Measurements from ENCODE around the gene ADCY9. TPM values are rescaled to one million over a fixed set of nuclear protein-coding genes. Genes with fewer than 3 reads are reported as not detected.
"Not testable (repeated sequence)": the region's sequence is repeated elsewhere in the genome, so short reads cannot be mapped to it uniquely, and the experiment has no call there.

The ADCY9 gene
- total RNA-seq, 2 experiments from 2014 or later: 7.1 to 7.4 TPM

- DNase-seq (no peak), ATAC-seq (ENCODE audit: poor library complexity) (no peak)
- Histone ChIP-seq H3K36me3 (ENCODE audit: insufficient read depth, low read length) (no peaks in the 10 kb centered on the region), H3K27ac (ENCODE audit: low read depth in 1 of 2, low read length in 2 of 2) (no peak overlapping the region), H3K27me3 (ENCODE audit: control insufficient read depth in 1 of 2, insufficient read depth in 2 of 2, low read length in 2 of 2) (no peaks in the 10 kb centered on the region), H3K4me1 (ENCODE audit: insufficient read depth, low read length) (no peaks in the 10 kb centered on the region), H3K4me3 (ENCODE audit: low read length) (no peak overlapping the region), H3K9me3 (ENCODE audit: control insufficient read depth in 1 of 2, insufficient read depth in 1 of 2, low read length in 2 of 2) (no peaks in the 10 kb centered on the region)
- Mint-ChIP-seq H3K27me3 (peaks cover 4% of the 10 kb centered on the region), H3K9me3 (no peaks in the 10 kb centered on the region), H3K4me1 (ENCODE audit: low read depth) (peaks cover 7% of the 10 kb centered on the region), H3K4me3 (no peak overlapping the region), H3K27ac (no peak overlapping the region), H3K36me3 (ENCODE audit: low read depth) (no peaks in the 10 kb centered on the region)
- intact Hi-C loops (cut with DNase I, micrococcal nuclease): no loop called here
- CTCF ChIA-PET: no interaction called here
- POLR2A ChIA-PET: no interaction called here
- TF ChIP-seq, protein P1, sequence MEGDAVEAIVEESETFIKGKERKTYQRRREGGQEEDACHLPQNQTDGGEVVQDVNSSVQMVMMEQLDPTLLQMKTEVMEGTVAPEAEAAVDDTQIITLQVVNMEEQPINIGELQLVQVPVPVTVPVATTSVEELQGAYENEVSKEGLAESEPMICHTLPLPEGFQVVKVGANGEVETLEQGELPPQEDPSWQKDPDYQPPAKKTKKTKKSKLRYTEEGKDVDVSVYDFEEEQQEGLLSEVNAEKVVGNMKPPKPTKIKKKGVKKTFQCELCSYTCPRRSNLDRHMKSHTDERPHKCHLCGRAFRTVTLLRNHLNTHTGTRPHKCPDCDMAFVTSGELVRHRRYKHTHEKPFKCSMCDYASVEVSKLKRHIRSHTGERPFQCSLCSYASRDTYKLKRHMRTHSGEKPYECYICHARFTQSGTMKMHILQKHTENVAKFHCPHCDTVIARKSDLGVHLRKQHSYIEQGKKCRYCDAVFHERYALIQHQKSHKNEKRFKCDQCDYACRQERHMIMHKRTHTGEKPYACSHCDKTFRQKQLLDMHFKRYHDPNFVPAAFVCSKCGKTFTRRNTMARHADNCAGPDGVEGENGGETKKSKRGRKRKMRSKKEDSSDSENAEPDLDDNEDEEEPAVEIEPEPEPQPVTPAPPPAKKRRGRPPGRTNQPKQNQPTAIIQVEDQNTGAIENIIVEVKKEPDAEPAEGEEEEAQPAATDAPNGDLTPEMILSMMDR (IDR thresholded peaks at IDR 0.05): no peak
Measured at GRCh38 chr16:4046221-4046620, 70.0 kb downstream of the ADCY9 start.

GRCh38 chr16:4045561-4045960 lies 70.7 kb downstream of the ADCY9 start:
- POLR2A ChIA-PET; H3K9me3 ChIP-seq (ENCODE audit: control insufficient read depth in 1 of 2, insufficient read depth in 1 of 2, low read length in 2 of 2); H3K27ac Mint-ChIP-seq; H3K4me1 ChIP-seq (ENCODE audit: insufficient read depth, low read length); H3K27me3 Mint-ChIP-seq; H3K9me3 Mint-ChIP-seq; H3K27ac ChIP-seq (ENCODE audit: low read depth in 1 of 2, low read length in 2 of 2); intact Hi-C loops (cut with DNase I, micrococcal nuclease); H3K4me3 ChIP-seq (ENCODE audit: low read length); H3K4me3 Mint-ChIP-seq; H3K27me3 ChIP-seq (ENCODE audit: control insufficient read depth in 1 of 2, insufficient read depth in 2 of 2, low read length in 2 of 2); H3K4me1 Mint-ChIP-seq (ENCODE audit: low read depth); H3K36me3 ChIP-seq (ENCODE audit: insufficient read depth, low read length); ATAC-seq (ENCODE audit: poor library complexity); H3K36me3 Mint-ChIP-seq (ENCODE audit: low read depth); DNase-seq: not testable (repeated sequence)
- CTCF ChIA-PET: interaction anchor here (0.6 kb wide), 1 partner anchor 59 kb away, joined by 3 read pairs; no protein-coding TSS in a partner anchor

- no peaks in the 10 kb centered on the region for H3K4me1 ChIP-seq (ENCODE audit: insufficient read depth, low read length)
- Mint-ChIP-seq H3K27me3 (peaks cover 4% of the 10 kb centered on the region), H3K36me3 (ENCODE audit: low read depth) (no peaks in the 10 kb centered on the region), H3K27ac (no peak overlapping the region), H3K4me3 (no peak overlapping the region), H3K4me1 (ENCODE audit: low read depth) (peaks cover 7% of the 10 kb centered on the region), H3K9me3 (no peaks in the 10 kb centered on the region)
- TF ChIP-seq, protein P1 (IDR thresholded peaks at IDR 0.05): no peak
- ChIA-PET CTCF (no interaction called here), POLR2A (no interaction called here)
- no peak overlapping the region for H3K4me3 ChIP-seq (ENCODE audit: low read length)
- no peaks in the 10 kb centered on the region for H3K27me3 ChIP-seq (ENCODE audit: control insufficient read depth in 1 of 2, insufficient read depth in 2 of 2, low read length in 2 of 2)
- H3K27ac ChIP-seq (ENCODE audit: low read depth in 1 of 2, low read length in 2 of 2): no peak overlapping the region
- no peaks in the 10 kb centered on the region for H3K9me3 ChIP-seq (ENCODE audit: control insufficient read depth in 1 of 2, insufficient read depth in 1 of 2, low read length in 2 of 2)
- ATAC-seq (ENCODE audit: poor library complexity) (no peak), DNase-seq (no peak)
- intact Hi-C loops (cut with DNase I, micrococcal nuclease): no loop called here
- no peaks in the 10 kb centered on the region for H3K36me3 ChIP-seq (ENCODE audit: insufficient read depth, low read length)
Measured at GRCh38 chr16:4042581-4042980, 73.7 kb downstream of the ADCY9 start.

DNA sequence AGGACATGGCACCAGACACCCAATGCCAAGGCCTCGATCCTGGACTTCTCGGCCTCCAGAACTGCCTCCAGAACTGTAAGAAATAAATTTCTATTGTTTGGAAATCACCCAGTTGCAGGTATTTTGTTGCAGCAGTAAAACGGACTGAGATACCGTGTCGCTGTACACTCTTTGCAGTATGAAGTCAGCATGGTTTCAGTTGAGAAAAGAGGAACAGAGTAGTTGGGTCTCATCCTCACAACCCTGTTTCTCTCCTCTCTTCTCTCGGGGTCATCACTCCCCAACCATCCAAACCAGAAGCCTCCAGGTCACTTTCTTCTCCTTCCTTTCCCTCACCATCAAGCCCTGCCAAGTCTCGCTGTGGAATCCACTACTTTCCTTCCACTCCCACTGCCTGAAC lies 77.8 kb downstream of the ADCY9 start:
- no peaks in the 10 kb centered on the region for H3K9me3 Mint-ChIP-seq
- Histone ChIP-seq H3K4me3 (ENCODE audit: low read length) (no peak overlapping the region), H3K9me3 (ENCODE audit: control insufficient read depth in 1 of 2, insufficient read depth in 1 of 2, low read length in 2 of 2) (no peaks in the 10 kb centered on the region), H3K27me3 (ENCODE audit: control insufficient read depth in 1 of 2, insufficient read depth in 2 of 2, low read length in 2 of 2) (no peaks in the 10 kb centered on the region), H3K4me1 (ENCODE audit: insufficient read depth, low read length) (no peaks in the 10 kb centered on the region), H3K36me3 (ENCODE audit: insufficient read depth, low read length) (no peaks in the 10 kb centered on the region), H3K27ac (ENCODE audit: low read depth in 1 of 2, low read length in 2 of 2) (no peak overlapping the region)
- ChIA-PET POLR2A (no interaction called here), CTCF (no interaction called here)
- intact Hi-C loops (cut with DNase I, micrococcal nuclease): no loop called here
- no peaks in the 10 kb centered on the region for H3K27me3 Mint-ChIP-seq
- TF ChIP-seq, protein P1 (IDR thresholded peaks at IDR 0.05): no peak
- H3K4me3 Mint-ChIP-seq: no peak overlapping the region
- peaks cover 5% of the 10 kb centered on the region for H3K4me1 Mint-ChIP-seq (ENCODE audit: low read depth)
- no peak for DNase-seq
- H3K27ac Mint-ChIP-seq: no peak overlapping the region
- no peak for ATAC-seq (ENCODE audit: poor library complexity)
- H3K36me3 Mint-ChIP-seq (ENCODE audit: low read depth): no peaks in the 10 kb centered on the region

- H3K4me3 ChIP-seq (ENCODE audit: low read length); H3K9me3 ChIP-seq (ENCODE audit: control insufficient read depth in 1 of 2, insufficient read depth in 1 of 2, low read length in 2 of 2); H3K4me3 Mint-ChIP-seq; H3K9me3 Mint-ChIP-seq; H3K27me3 ChIP-seq (ENCODE audit: control insufficient read depth in 1 of 2, insufficient read depth in 2 of 2, low read length in 2 of 2); intact Hi-C loops (cut with DNase I, micrococcal nuclease); H3K36me3 Mint-ChIP-seq (ENCODE audit: low read depth); H3K4me1 ChIP-seq (ENCODE audit: insufficient read depth, low read length); CTCF ChIA-PET; ATAC-seq (ENCODE audit: poor library complexity); H3K27ac Mint-ChIP-seq; H3K27ac ChIP-seq (ENCODE audit: low read depth in 1 of 2, low read length in 2 of 2); POLR2A ChIA-PET; H3K36me3 ChIP-seq (ENCODE audit: insufficient read depth, low read length); DNase-seq; H3K27me3 Mint-ChIP-seq: not testable (repeated sequence)
- H3K4me1 Mint-ChIP-seq (ENCODE audit: low read depth): peaks cover 11% of the 10 kb centered on the region
Measured at GRCh38 chr16:4036952-4037351, 79.3 kb downstream of the ADCY9 start.
